ENCODE measurements around the gene MYH8. TPM values are rescaled to one million over a fixed set of nuclear protein-coding genes. Genes with fewer than 3 reads are reported as not detected.

Gene MYH8
- polyA plus RNA-seq, 1 donor (not counting 4 experiments of a cell fraction or from before 2014, with no cell fraction given): not detected

- Histone ChIP-seq H3K4me2 (ENCODE audit: control insufficient read depth, extremely low read depth, insufficient read depth, low read depth, low read length) (no peak overlapping the region), H4K20me1 (ENCODE audit: control insufficient read depth, extremely low read depth, insufficient read depth, low read length) (no peaks in the 10 kb centered on the region), H3K36me3 (ENCODE audit: control insufficient read depth in 2 of 2, extremely low read depth in 1 of 2, insufficient read depth in 2 of 2, low read length in 2 of 2) (no peaks in the 10 kb centered on the region), H3K4me3 (ENCODE audit: control insufficient read depth in 2 of 3, extremely low read depth in 1 of 3, insufficient read depth in 2 of 3, low read depth in 1 of 3, low read length in 3 of 3) (no peak overlapping the region), H3K27me3 (ENCODE audit: control insufficient read depth, extremely low read depth, insufficient read depth, low read length) (no peaks in the 10 kb centered on the region), H3K4me1 (ENCODE audit: control insufficient read depth, extremely low read depth, insufficient read depth, low read length) (no peaks in the 10 kb centered on the region), H3K9me3 (ENCODE audit: control insufficient read depth, low read depth, low read length) (no peaks in the 10 kb centered on the region), H2AFZ (ENCODE audit: control insufficient read depth, low read length) (no peak overlapping the region), H3K9me1 (ENCODE audit: control insufficient read depth, extremely low read depth, insufficient read depth, low read length) (no peaks in the 10 kb centered on the region), H3K27ac (ENCODE audit: control insufficient read depth, insufficient read depth, low read length) (no peak overlapping the region), H3K79me2 (ENCODE audit: control insufficient read depth, insufficient read depth, low read length) (no peaks in the 10 kb centered on the region), H3K9ac (ENCODE audit: control insufficient read depth, extremely low read depth, insufficient read depth, low read length) (no peak overlapping the region)
- FAIRE-seq (no peak), DNase-seq (ENCODE audit: low read depth, low spot score) (no peak)
- dilution Hi-C loops (cut with MboI; ENCODE audit: extremely low pct_ligation_motif_present, low sequenced_read_pairs): no loop called here
- TF ChIP-seq, protein P1, sequence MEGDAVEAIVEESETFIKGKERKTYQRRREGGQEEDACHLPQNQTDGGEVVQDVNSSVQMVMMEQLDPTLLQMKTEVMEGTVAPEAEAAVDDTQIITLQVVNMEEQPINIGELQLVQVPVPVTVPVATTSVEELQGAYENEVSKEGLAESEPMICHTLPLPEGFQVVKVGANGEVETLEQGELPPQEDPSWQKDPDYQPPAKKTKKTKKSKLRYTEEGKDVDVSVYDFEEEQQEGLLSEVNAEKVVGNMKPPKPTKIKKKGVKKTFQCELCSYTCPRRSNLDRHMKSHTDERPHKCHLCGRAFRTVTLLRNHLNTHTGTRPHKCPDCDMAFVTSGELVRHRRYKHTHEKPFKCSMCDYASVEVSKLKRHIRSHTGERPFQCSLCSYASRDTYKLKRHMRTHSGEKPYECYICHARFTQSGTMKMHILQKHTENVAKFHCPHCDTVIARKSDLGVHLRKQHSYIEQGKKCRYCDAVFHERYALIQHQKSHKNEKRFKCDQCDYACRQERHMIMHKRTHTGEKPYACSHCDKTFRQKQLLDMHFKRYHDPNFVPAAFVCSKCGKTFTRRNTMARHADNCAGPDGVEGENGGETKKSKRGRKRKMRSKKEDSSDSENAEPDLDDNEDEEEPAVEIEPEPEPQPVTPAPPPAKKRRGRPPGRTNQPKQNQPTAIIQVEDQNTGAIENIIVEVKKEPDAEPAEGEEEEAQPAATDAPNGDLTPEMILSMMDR (optimal IDR thresholded peaks at IDR 0.05 in 1 of 3, IDR thresholded peaks at IDR 0.05 in 1 of 3, conservative IDR thresholded peaks at IDR 0.05 in 1 of 3; ENCODE audit: extremely low read depth in 1 of 3, insufficient read depth in 2 of 3, low read length in 3 of 3): no peak
- TF ChIP-seq EZH2 (IDR thresholded peaks at IDR 0.05; ENCODE audit: low read length): no peak
Observed at GRCh38 chr17:10420811-10421210, 939 bp downstream of the MYH8 start.

GRCh38 chr17:10417431-10417830 is 4.3 kb downstream of the MYH8 start:
- DNase-seq (ENCODE audit: low read depth, low spot score) (no peak), FAIRE-seq (no peak)
- no peak overlapping the region for H3K4me2 ChIP-seq (ENCODE audit: control insufficient read depth, extremely low read depth, insufficient read depth, low read depth, low read length)
- no peak overlapping the region for H2AFZ ChIP-seq (ENCODE audit: control insufficient read depth, low read length)
- TF ChIP-seq EZH2 (IDR thresholded peaks at IDR 0.05; ENCODE audit: low read length): no peak
- TF ChIP-seq, protein P1 (optimal IDR thresholded peaks at IDR 0.05 in 1 of 3, IDR thresholded peaks at IDR 0.05 in 1 of 3, conservative IDR thresholded peaks at IDR 0.05 in 1 of 3; ENCODE audit: extremely low read depth in 1 of 3, insufficient read depth in 2 of 3, low read length in 3 of 3): no peak
- no peaks in the 10 kb centered on the region for H3K36me3 ChIP-seq (ENCODE audit: control insufficient read depth in 2 of 2, extremely low read depth in 1 of 2, insufficient read depth in 2 of 2, low read length in 2 of 2)
- no peaks in the 10 kb centered on the region for H3K79me2 ChIP-seq (ENCODE audit: control insufficient read depth, insufficient read depth, low read length)
- peaks cover under 1% of the 10 kb centered on the region for H3K9me3 ChIP-seq (ENCODE audit: control insufficient read depth, low read depth, low read length)
- H3K9ac ChIP-seq (ENCODE audit: control insufficient read depth, extremely low read depth, insufficient read depth, low read length): no peak overlapping the region
- H3K9me1 ChIP-seq (ENCODE audit: control insufficient read depth, extremely low read depth, insufficient read depth, low read length): no peaks in the 10 kb centered on the region
- no peak overlapping the region for H3K4me3 ChIP-seq (ENCODE audit: control insufficient read depth in 2 of 3, extremely low read depth in 1 of 3, insufficient read depth in 2 of 3, low read depth in 1 of 3, low read length in 3 of 3)
- no peak overlapping the region for H3K27ac ChIP-seq (ENCODE audit: control insufficient read depth, insufficient read depth, low read length)
- H3K4me1 ChIP-seq (ENCODE audit: control insufficient read depth, extremely low read depth, insufficient read depth, low read length): no peaks in the 10 kb centered on the region
- no peaks in the 10 kb centered on the region for H3K27me3 ChIP-seq (ENCODE audit: control insufficient read depth, extremely low read depth, insufficient read depth, low read length)
- dilution Hi-C loops (cut with MboI; ENCODE audit: extremely low pct_ligation_motif_present, low sequenced_read_pairs): no loop called here
- H4K20me1 ChIP-seq (ENCODE audit: control insufficient read depth, extremely low read depth, insufficient read depth, low read length): no peaks in the 10 kb centered on the region
